ENCODE results near the gene TUNAR. TPM values are rescaled to one million over a fixed set of nuclear protein-coding genes. Genes with fewer than 3 reads are reported as not detected.

Gene TUNAR
- total RNA-seq, 1 experiment from 2014 or later = 0.10 TPM

- no peaks in the 10 kb centered on the region for H3K4me1 ChIP-seq (ENCODE audit: control insufficient read depth, insufficient read depth, low read length)
- no TSS peak for BruUV-seq (replicated peaks)
- ChIA-PET POLR2A (no interaction called here), CTCF (no interaction called here)
- no peak for TF ChIP-seq SIN3A (IDR thresholded peaks at IDR 0.05; ENCODE audit: borderline replicate concordance, insufficient read depth, low read depth, low read length)
- no peak for TF ChIP-seq POLR2AphosphoS5 (IDR thresholded peaks at IDR 0.05; ENCODE audit: low read depth, low read length)
- no peak for TF ChIP-seq CTCF (IDR thresholded peaks at IDR 0.05)
- peak; percentile 85 to 88 for TF ChIP-seq REST (IDR thresholded peaks at IDR 0.05; ENCODE audit: insufficient read depth in 1 of 2, low read depth in 2 of 2, low read length in 1 of 2)
- H3K4me3 ChIP-seq (ENCODE audit: low read depth in 2 of 2, low read length in 2 of 2) = no peak overlapping the region
- no peaks in the 10 kb centered on the region for H3K9me3 ChIP-seq (ENCODE audit: control insufficient read depth, insufficient read depth, low read depth, low read length)
- ATAC-seq (no peak), DNase-seq (ENCODE audit: low read depth, low spot score) (no peak)
- intact Hi-C loops (cut with micrococcal nuclease; ENCODE audit: unreplicated experiment) = no loop called here
- H3K27me3 ChIP-seq (ENCODE audit: control insufficient read depth, insufficient read depth, low read length) = no peaks in the 10 kb centered on the region
- no peaks in the 10 kb centered on the region for H3K36me3 ChIP-seq (ENCODE audit: control insufficient read depth, insufficient read depth, low read length)
- in situ Hi-C loops (cut with HindIII; ENCODE audit: low pct_unique_long_range_greater_than_20kb, low sequenced_read_pairs) = no loop called here
- H3K27ac ChIP-seq (ENCODE audit: low read length) = no peak overlapping the region
Observed at GRCh38 chr14:95953111-95953724, 76.6 kb downstream of the TUNAR start.

- in situ Hi-C loops (cut with HindIII; ENCODE audit: low pct_unique_long_range_greater_than_20kb, low sequenced_read_pairs) = no loop called here
- no TSS peak for BruUV-seq (replicated peaks)
- CTCF ChIA-PET = no interaction called here
Observed at GRCh38 chr14:95956601-95957460, 80.2 kb downstream of the TUNAR start.

More at GRCh38 chr14:95956601-95957460, 80.2 kb downstream of the TUNAR start:
- Histone ChIP-seq H3K36me3 (ENCODE audit: control insufficient read depth, insufficient read depth, low read length) (no peaks in the 10 kb centered on the region), H3K27ac (ENCODE audit: low read length) (no peak overlapping the region), H3K9me3 (ENCODE audit: control insufficient read depth, insufficient read depth, low read depth, low read length) (no peaks in the 10 kb centered on the region), H3K4me1 (ENCODE audit: control insufficient read depth, insufficient read depth, low read length) (no peaks in the 10 kb centered on the region), H3K27me3 (ENCODE audit: control insufficient read depth, insufficient read depth, low read length) (no peaks in the 10 kb centered on the region), H3K4me3 (ENCODE audit: low read depth in 2 of 2, low read length in 2 of 2) (no peak overlapping the region)
- intact Hi-C loops (cut with micrococcal nuclease; ENCODE audit: unreplicated experiment) = no loop called here
- ATAC-seq (no peak), DNase-seq (ENCODE audit: low read depth, low spot score) (no peak)
- no peak for TF ChIP-seq TCF7L2 (IDR thresholded peaks at IDR 0.05; ENCODE audit: low read depth, low read length)
- no peak for TF ChIP-seq REST (IDR thresholded peaks at IDR 0.05; ENCODE audit: insufficient read depth in 1 of 2, low read depth in 2 of 2, low read length in 1 of 2)
- TF ChIP-seq SIN3A (IDR thresholded peaks at IDR 0.05; ENCODE audit: borderline replicate concordance, insufficient read depth, low read depth, low read length) = no peak
- TF ChIP-seq POLR2AphosphoS5 (IDR thresholded peaks at IDR 0.05; ENCODE audit: low read depth, low read length) = no peak
- no peak for TF ChIP-seq CTCF (IDR thresholded peaks at IDR 0.05)
- POLR2A ChIA-PET = no interaction called here
